DMS114 treated with DMSO at 0.1 percent for 48 hours (cell line): ENCODE measurements around the gene TLX2.

Source experiments
- DNase-seq: peaks from one replicate; lab custom pipeline; 2025; ENCODE audit not compliant: unreplicated experiment; lab: John Stamatoyannopoulos, UW

The TLX2 gene

DNA sequence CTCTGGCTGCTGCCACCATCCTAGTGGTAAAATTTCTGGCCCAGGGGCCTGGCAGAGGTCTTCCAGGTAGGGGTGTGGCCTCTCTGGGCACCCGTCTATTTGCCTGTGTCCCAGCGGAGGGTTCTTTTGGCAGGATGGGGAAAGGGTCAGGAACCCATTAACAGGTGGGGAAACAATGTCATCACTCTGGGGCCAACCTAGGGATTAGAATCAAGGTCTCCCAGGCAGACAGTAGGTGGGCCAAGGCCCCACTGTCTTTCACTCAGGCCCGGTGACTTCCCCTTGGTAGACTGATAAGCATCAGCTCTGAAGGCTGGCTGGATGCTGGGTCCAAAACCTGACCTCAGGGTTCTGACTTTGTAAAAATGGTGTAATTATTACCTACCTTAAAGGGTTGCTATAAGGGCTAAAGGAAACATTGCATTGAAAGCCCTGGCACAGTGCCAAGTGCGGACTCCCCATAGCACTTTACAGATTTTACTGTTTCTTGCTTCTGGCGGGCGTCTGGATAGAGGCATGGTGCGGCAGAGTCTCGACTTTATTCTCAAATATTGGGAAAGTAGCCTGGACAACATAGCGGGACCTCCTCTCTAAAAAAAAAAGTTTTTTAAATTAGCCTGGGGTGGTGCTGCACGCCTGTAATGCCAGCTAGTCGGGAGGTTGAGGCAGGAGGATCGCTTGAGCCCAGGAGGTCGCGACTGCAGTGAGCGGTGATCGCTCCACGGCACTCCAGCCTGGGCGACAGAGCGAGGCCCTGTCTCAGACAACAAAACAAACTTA is 17.1 kb upstream of the TLX2 start:
- DNase-seq = no peak

DNA sequence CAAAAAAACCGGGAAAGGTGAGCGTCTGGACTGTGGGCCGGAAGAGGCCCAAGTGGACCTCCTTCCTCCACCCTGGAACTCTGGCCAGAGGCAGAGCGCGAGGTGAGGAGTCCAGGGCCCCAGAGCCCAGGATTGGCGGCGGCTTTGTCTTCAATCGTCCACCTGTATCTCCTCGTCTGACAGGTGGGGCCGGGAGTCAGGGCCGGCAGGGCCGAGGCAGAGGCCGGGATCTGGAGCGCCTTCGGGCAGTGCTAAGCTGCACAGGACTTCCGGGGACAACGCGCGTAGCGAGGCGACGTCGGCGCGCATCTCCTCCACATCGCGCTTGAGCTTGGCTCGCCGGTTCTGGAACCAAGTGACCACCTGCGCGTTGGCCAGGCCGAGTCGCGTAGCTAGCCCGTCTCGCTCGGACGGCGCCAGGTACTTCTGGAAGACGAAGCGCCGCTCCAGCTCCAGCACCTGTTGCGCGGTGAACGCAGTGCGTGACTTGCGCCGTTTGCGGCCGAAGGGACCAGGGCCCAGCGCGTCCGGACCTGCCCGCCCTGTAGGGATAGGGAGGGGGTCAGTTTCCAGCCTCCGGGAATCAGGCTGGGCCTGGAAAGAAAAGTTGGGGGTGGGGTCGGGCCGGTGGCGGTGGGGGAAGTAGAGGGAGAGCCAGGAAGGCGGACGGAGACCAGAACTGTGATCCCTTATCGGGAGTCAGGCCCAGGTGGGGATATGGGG is 16.3 kb upstream of the TLX2 start:
- DNase-seq = no peak

DNA sequence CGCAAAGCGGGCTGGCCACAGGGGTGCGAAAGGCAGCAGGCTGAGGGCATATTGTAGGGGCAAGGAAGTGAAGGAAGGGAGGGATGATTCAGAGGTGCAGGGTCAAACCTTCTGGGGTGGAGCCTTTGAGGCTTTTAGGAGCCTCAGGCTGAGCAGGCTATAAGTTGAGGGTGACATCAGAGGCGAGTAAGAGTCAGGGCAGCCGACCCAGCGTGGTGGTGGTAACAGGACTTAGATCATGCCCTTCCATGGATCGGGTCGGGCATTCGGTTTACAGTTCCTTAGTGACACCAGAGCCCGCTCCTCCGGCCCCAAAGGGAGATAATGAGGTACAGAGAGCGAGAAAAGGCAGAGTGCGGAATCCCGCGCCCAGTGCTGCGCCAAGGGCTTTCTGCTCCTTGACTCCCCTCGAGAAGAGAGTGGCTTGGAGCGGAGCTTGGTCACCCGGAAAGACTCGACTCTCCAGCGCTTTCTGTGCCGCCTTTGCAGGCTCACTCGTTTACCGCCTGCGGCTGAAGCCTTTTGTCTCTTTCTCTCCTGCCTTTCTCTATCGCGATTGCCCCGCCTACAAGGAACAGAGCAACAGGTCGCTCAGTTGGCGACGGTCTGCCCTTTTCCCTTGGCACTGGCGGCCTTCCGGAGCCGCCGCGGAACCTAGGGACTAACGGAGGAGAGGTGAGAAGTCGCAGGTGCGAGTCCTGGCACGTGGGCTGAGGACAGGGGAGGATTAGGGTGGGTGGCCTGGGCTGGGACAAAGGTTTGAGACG is 15.6 kb upstream of the TLX2 start:
- DNase-seq = no peak

DNA sequence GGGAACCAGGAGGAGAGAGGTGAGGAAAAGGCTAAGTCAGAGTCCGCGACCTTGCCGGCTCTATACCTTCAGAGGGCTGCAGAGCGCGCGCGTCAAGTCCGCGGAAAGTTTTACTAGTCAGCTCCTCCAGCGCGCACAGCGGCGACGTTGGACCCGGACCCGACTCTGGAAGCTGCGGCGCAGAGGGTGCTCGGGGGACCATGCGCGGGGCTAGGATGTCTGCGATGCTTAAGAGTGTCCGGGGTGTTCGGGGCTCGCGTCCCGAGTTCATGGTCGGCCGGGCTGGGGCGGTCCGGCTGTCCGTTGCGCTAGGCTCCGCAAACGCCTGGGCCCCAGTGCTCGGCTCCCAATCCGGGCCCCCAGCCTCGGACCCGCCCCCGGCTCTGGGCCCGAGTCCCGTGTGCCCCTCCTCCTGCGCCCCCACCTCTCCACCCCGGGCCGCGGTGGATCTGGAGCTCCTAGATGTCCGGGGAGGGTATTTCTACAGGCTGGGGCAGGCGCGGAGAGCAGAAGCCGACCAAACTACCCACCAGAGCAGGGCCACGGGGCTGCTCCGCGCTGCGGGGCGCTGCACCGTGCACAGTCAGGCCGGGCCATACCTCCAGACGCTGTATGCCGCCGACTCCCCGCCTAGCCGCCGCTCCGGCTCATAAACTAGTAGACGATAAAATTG is 14.8 kb upstream of the TLX2 start, which contains the start of gene LBX2:
Gene LBX2 (minus strand): TSS at position 337 of the 673 bp plus-strand sequence. CDS start 66 bp downstream, at position 271.
- no peak for DNase-seq

DNA sequence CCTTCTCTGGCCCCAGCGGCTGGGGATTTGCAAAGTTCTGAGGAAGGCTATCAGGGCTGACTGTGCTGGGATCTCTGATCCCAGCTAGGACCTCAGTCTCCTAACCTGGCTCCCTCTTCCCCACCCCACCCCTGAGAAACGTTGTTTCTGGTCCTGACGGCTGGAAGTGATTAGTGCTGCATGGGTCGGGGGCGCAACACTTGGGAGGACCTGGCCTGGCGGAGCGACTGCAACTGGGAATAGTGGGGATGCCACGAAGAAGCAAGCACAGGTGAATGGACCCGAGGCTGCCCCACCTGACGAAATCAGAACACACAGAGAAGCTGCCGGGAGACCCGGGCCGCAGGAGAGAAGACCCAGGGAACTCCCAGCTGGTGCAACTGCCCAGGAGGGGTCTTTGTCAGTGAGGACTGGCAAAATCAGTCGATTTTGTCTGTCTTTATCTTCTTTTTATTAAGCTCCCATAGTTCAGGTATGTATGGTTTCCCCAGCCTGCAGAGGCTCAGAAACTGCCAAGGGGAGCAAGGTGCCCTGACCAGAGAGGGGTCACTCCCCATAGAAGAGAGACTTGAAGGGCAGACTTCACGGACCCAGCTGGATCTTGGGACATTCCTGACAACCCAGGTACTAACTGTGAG is 14.2 kb upstream of the TLX2 start:
- no peak for DNase-seq

DNA sequence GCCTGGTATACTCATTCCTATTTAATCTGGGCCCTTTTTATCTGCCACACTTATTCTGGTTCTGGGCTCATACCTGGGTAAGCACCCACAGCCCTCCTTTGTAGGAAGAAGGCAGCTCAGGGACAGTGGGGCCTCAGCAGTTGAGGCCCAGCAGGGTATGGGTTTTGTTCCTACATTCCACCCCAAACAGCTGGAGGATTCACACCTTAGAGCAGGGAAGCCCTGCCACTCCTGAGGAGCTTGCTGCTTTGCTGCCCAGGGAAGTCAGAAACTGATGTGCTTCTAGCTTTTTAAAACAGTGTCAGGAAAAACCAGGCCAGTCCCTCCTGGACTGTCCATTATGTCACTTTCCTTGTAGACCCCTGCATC is 13.7 kb upstream of the TLX2 start:
- DNase-seq = no peak

DNA sequence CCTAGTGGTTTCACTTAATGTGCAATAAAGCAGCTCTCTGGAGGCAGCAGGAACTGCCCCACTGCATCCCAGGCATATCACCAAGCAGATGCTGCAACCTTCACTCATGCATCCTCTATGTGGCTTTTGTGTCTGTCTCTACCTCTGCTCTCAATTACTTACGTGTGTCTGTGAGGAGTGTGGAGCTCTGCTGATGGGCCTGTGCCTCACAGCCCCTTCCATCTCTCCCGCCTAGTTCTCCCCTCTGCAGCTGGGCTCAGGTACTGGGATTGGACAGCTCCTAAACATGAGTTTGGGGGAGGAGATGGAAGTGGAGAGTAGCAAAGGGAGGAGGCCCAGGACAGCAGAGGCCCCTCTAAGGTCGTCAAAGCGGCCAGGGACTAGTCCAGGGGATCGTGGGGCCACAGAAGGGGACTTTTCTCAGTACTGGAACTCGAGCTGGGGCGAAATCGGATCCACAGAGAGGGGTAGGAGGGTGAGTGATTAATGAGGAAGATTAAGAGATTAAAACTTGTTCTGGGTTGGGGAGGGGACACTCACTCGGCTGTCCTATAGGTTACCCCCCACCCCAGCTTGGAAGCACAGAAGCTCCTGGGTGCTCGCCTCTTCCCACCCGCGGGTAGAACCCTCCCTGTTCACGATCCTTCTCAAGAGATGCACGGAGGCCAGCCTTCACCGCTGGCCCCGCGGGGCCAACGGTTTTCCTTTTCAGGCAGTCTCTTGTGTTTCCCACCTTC is 12.7 kb upstream of the TLX2 start:
- DNase-seq = no peak

DNA sequence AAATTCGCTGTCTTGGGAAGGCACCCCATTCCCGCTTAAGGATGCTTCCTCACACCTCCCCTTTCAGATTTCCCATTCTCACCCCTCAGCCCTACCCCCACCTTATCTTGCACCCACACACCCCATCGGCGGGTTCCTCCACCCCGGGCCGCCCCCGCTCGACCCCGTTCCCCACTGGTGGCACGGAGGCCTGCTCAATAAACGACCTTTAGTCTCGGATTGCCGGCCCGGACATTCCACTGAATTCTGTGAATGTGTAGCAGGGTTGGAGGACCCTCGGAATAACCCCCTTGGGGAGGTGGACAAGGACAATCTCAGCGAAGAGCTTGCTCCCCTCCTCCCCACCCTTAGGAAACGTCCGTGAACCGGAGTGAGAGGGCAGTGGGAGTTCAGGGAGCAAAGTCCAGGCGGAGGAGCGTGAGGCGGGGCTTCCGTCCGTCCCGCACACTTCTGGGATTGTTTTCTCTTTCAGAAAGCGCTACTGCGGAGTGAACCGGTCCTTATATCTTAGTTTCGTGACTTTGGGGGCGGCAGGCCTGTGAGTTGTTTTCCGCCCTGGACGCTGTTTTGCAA is 12.0 kb upstream of the TLX2 start:
- no peak for DNase-seq

DNA sequence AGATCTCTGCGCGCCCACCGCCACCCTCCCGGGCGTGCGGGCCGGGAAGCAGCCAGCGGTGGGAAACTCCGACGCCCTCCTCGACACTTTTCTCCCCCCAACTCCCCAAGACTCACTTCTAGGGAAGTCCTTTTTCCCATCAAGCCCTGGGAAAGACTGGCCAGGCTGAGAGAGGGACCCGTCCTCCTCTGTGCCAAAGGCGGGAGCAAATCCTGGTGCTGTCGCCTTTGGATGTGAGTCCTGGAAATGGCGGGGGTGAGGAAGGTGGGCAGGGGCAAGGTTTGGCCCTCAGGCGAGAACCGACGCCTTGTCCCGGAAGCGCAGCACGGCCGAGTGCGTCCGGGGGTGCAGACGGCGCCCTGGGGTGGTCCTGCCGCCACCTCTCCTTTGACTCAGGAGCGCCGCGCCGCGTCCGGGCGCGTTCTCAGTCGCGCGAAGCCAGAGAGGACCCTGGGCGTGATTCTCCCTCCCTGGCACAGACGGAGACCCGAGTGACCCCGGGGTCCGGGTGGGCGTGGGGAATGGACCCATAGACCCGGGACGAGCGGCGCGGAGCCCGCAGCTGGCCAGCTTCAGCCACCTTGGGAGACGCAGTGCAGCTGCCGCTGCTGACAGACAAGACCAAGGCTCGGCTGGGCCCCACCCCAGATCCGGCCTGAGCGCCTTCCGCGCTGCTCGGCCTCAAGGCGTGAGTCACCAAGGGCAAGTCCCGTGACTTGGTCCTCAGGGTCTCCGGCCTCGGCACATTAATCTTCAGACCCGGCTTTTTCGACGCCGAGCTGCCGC is 11.3 kb upstream of the TLX2 start:
- DNase-seq = no peak

DNA sequence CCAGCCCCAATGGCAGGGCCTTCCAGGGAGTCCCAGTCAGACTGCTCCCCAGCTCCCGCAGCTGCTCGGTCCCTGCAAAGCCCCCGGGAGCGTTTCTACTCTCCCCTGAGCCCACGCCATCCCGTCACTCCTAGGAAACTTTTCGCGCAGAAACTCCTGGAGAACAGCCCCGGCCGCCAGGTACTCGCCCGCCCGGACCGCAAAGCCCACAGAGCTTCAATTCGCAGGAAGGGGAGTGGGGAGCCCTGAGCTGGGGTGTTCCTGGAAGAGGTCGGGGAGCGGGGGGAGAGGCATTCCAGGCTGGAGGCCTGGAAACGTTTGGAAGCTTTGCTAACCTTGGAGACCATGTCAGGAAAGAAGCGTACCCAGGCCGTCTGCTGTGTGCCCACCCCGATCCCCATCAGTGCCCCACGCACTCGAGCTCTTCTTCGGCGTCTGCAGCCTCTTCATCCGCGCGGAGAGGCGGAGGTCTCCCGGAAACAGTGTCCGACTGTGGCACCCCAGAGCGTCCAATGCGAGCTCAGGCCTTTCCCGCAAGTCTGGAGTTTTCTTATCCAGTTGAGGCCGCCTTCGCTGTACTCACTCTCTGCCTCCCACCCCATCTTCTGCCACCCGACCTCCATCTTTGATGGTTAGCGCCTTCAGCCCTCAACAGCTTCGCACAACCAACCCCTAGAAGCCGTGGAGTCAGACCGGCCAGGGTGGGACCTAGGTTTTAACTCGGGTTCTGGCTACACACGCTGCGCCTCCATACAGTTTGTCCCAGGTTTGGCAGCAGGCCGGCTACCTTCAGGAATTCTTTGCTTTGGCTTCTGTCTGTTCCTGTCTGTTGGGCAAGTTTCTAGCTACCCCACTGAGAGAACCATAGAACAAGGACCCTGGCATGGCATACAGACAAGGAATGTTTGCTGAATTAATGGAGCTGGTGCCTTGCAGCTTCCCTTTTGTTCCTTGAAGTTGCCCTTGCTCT is 10.5 kb upstream of the TLX2 start:
- no peak for DNase-seq

DNA sequence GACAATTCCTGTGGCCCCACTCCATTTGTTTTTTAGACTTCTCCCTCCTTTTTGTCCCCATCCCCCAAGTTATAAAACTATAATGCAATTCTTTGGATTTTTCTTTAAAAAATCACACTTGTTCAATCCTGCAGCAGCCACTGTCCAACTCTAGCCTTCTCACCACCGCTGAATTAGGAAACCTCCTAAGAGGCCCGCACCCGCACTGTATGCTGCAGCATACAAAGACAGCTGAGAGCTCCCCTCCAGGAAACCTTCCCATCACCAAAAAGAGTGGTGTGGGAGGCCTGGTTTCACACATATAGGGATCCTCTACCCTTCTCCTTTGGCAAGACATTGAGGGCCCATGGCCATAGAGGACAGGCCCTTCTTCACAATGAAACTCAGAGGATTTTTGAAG is 9.7 kb upstream of the TLX2 start:
- DNase-seq = no peak

DNA sequence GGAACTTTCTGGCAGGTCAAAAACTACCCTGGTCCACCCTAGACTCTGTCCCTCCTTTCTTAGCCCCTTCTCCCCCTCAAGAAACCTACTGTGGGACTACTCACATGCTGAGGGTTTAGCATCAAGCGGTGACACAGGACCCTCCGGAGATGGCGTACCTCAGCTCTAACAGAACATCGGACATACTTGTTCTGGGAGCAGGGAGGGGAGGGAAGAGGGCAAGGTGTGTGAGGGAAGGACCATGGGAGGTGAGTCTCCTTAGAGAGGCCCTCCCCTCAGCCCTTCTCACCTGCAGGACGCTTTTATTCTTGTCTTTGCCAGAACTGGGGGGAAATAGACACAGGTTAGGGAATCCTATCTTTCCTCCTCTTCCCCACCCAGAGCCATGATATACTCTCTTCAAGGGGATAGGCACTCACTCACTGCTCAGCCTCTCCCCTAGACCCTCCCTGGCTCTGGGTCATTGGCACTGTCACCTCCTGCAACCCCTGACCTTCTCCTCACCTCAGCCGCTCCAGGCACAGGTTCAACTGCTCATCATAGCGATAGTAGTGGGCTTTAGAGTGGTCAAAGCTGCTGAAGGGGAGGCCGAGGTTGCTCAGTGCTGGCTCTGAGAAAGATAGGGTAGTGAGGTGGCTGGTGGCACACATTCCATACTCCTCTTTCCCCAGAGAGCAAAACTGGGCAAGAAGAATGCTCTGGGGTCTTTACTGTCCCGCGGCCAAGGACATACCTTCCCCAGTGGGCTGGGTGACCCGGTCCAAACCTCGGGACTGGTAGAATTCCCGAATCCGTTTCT is 8.6 kb upstream of the TLX2 start:
- DNase-seq = no peak

DNA sequence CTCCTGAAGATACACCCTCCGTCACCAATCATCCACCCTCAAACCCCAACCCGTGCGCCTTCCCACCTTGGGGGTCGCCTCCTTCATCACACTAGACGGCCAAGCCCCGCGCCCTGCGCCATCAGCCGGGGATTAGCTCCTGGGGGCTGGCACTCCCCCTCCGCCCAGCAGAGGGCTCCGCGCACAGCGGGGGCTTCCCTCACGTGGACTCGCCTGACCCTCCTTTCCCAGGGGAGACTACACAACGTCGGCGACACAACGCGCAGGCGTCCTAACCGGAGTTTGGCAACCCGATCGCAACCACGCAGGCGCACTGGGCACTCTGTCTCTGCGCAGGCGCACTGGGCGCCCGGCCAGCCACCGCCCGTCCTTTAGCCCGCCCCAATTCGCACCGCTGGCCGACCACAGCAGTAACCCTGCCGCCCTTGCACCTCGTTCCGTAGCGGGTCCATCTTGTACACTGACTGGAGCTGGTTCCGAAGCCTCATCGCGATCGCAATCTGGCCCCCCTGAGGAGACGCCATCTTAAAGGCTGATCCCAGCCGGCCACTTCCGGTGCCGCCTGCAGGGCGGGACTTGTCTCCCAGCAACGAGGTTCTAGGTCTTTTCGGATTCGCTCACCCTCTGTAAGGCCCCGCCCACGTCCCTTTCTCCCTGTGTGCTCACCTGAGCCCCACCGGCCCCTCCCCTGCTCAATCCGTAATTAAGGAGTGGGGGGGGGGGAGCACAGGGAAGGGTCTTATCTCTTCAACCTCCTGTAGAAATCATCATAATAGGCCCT is 6.9 kb upstream of the TLX2 start, which contains the start of gene PCGF1:
Gene PCGF1 (minus strand): TSS at position 551 of the 781 bp plus-strand sequence. CDS start 27 bp downstream, at position 524.
- peak; percentile 96 for DNase-seq

DNA sequence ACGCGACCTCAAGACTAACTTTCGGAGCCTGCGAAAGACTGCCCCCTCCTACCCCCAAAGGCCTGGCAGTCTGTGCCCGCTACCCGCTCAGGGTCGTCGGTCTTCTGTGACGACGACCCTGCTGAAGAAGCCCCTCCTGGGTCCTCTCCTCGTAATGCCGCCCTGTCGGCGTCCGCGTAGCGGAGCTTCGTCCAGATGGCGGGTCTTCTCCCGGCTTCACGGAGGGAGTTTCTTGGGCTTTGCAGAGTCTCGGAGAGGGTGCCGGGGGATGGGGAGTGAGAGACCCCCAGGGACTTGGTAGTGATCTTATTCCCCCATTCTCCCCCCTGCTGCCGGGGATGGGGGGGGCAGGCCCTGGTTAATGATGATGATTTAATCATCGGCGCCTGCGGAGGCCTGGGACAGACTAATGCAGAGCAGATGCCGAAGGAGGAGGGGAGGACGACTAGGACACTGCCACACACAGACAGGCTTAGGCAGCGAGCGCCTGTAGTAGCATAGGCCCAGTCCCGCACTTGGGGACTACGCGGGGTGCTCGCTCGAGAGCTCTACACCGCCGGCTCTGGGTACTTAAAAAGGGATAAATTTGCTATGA is 6.2 kb upstream of the TLX2 start:
- DNase-seq = no peak

DNA sequence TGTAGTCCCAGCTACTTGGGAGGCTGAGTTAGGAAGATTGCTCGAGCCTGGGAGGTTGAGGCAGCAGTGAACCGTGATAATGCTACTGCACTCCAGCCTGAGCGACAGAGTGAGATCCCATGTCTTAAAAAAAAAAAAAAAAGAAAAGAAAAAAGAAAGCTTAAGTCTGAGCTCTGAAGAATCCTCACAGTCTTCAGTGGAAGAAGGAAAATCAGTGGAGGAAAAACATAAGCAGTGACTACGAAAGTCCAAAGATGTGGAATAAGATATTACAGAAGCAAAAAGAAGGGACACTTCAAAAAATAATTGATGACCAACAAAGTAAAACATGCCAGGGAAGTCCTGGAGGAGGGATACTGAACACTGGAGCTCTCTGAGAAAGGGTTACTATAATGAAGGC is 4.0 kb upstream of the TLX2 start:
- DNase-seq = no peak
